Measurements from ENCODE around the gene CDH13. TPM values are rescaled to one million over a fixed set of nuclear protein-coding genes. Genes with fewer than 3 reads are reported as not detected.

The CDH13 gene
- total and polyA plus RNA-seq, 9 of the 15 experiments (the other 6 are each of a cell fraction or from before 2014, with no cell fraction given), result 0.03 TPM; not detected in 8

GRCh38 chr16:83128041-83128440 is 501.3 kb downstream of the CDH13 start:
- intact Hi-C loops (cut with micrococcal nuclease), result no loop called here
- H3K79me2 ChIP-seq (ENCODE audit: control insufficient read depth, insufficient read depth, low read length), result no peaks in the 10 kb centered on the region
- in situ Hi-C loops (cut with MboI), result no loop called here
- H3K4me3 ChIP-seq, result no peak overlapping the region
- ATAC-seq (no peak), FAIRE-seq (no peak), DNase-seq (ENCODE audit: extremely low read depth in 1 of 4, low spot score in 3 of 4) (no peak)
- no peaks in the 10 kb centered on the region for H4K20me1 ChIP-seq (replicated peaks; ENCODE audit: control insufficient read depth, insufficient read depth, low read length)
- no peaks in the 10 kb centered on the region for H3K4me1 ChIP-seq (replicated peaks in 1 of 2; ENCODE audit: control insufficient read depth in 2 of 2, insufficient read depth in 2 of 2, low read length in 2 of 2)
- no peak overlapping the region for H3K4me2 ChIP-seq (ENCODE audit: insufficient read depth, low read length)
- no TSS peak for BruUV-seq (replicated peaks)
- H3K27ac ChIP-seq (ENCODE audit: extremely low read depth, low read depth, low read length), result no peak overlapping the region
- POLR2A ChIA-PET, result no interaction called here
- H3K9me1 ChIP-seq (ENCODE audit: control insufficient read depth, insufficient read depth, low read length), result no peaks in the 10 kb centered on the region
- 0% methylated on average over 6 of the region's 6 CpGs for WGBS (ENCODE audit: insufficient coverage, low coverage, missing lambda C conversion rate)
- H3K9ac ChIP-seq (ENCODE audit: insufficient read depth in 1 of 2, low read depth in 2 of 2, low read length in 2 of 2), result no peak overlapping the region
- no peaks in the 10 kb centered on the region; the same call in 1 of the 2 replicates for H3K9me3 ChIP-seq (replicated peaks; ENCODE audit: control insufficient read depth, insufficient read depth, low read depth, low read length)
- no peak for TF ChIP-seq WHSC1 (IDR thresholded peaks at IDR 0.05; ENCODE audit: low read length)
- no peak for TF ChIP-seq RNF2 (IDR thresholded peaks at IDR 0.05)
- no peak for TF ChIP-seq ZFP1 (CRISPR knock-in tag; IDR thresholded peaks at IDR 0.05)
- TF ChIP-seq HDAC8 (tag; IDR thresholded peaks at IDR 0.05), result no peak
- H2AFZ ChIP-seq (ENCODE audit: low read depth, low read length), result no peak overlapping the region
- H3K36me3 ChIP-seq (ENCODE audit: control insufficient read depth, insufficient read depth, low read length), result no peaks in the 10 kb centered on the region
- CTCF ChIA-PET (ENCODE audit: low intra/inter-chr PET ratio), result no interaction called here
- no peaks in the 10 kb centered on the region for H3K27me3 ChIP-seq (ENCODE audit: control insufficient read depth in 2 of 2, insufficient read depth in 2 of 2, low read length in 2 of 2)

- no peak overlapping the region for H3K9ac ChIP-seq (ENCODE audit: insufficient read depth in 1 of 2, low read depth in 2 of 2, low read length in 2 of 2)
- TF ChIP-seq POLR2AphosphoS5 (IDR thresholded peaks at IDR 0.05; ENCODE audit: control insufficient read depth, insufficient read depth, low read depth, low read length), result no peak
- no peak for TF ChIP-seq TFAP4 (CRISPR knock-in tag; IDR thresholded peaks at IDR 0.05; ENCODE audit: borderline replicate concordance)
- no peak for TF ChIP-seq CHCHD3 (CRISPR knock-in tag; IDR thresholded peaks at IDR 0.05)
- no peak for TF ChIP-seq SAFB (IDR thresholded peaks at IDR 0.05; ENCODE audit: borderline replicate concordance, low read depth, low read length)
These were observed 503.3 kb downstream of the CDH13 start for GRCh38 chr16:83130039-83130438.

More at GRCh38 chr16:83130039-83130438, 503.3 kb downstream of the CDH13 start:
- H3K4me3 ChIP-seq, result no peak overlapping the region
- ChIA-PET CTCF (ENCODE audit: low intra/inter-chr PET ratio) (no interaction called here), POLR2A (no interaction called here)
- no TSS peak for BruUV-seq (replicated peaks)
- no peak overlapping the region for H3K4me2 ChIP-seq (ENCODE audit: insufficient read depth, low read length)
- ATAC-seq, result no peak
- no peak overlapping the region for H2AFZ ChIP-seq (ENCODE audit: low read depth, low read length)
- H3K36me3 ChIP-seq (ENCODE audit: control insufficient read depth, insufficient read depth, low read length), result no peaks in the 10 kb centered on the region
- WGBS (ENCODE audit: insufficient coverage, low coverage, missing lambda C conversion rate), result 2% methylated on average over 3 of the region's 3 CpGs
- H3K9me1 ChIP-seq (ENCODE audit: control insufficient read depth, insufficient read depth, low read length), result no peaks in the 10 kb centered on the region
- no peak for DNase-seq (ENCODE audit: extremely low read depth in 1 of 4, low spot score in 3 of 4)
- H3K79me2 ChIP-seq (ENCODE audit: control insufficient read depth, insufficient read depth, low read length), result no peaks in the 10 kb centered on the region
- H3K9me3 ChIP-seq (replicated peaks; ENCODE audit: control insufficient read depth, insufficient read depth, low read depth, low read length), result no peaks in the 10 kb centered on the region; the same call in 1 of the 2 replicates
- no peaks in the 10 kb centered on the region for H3K27me3 ChIP-seq (ENCODE audit: control insufficient read depth in 2 of 2, insufficient read depth in 2 of 2, low read length in 2 of 2)
- FAIRE-seq, result no peak
- in situ Hi-C loops (cut with MboI), result no loop called here
- no peak overlapping the region for H3K27ac ChIP-seq (ENCODE audit: extremely low read depth, low read depth, low read length)
- H4K20me1 ChIP-seq (replicated peaks; ENCODE audit: control insufficient read depth, insufficient read depth, low read length), result no peaks in the 10 kb centered on the region
- intact Hi-C loops (cut with micrococcal nuclease), result no loop called here
- no peaks in the 10 kb centered on the region for H3K4me1 ChIP-seq (replicated peaks in 1 of 2; ENCODE audit: control insufficient read depth in 2 of 2, insufficient read depth in 2 of 2, low read length in 2 of 2)

Measured in K562 (cell line).